ENCODE results near the gene ASCL5.
A peak's percentile ranks its signal among the peaks of the same experiment; 100 is the strongest.

ASCL5 gene

DNA sequence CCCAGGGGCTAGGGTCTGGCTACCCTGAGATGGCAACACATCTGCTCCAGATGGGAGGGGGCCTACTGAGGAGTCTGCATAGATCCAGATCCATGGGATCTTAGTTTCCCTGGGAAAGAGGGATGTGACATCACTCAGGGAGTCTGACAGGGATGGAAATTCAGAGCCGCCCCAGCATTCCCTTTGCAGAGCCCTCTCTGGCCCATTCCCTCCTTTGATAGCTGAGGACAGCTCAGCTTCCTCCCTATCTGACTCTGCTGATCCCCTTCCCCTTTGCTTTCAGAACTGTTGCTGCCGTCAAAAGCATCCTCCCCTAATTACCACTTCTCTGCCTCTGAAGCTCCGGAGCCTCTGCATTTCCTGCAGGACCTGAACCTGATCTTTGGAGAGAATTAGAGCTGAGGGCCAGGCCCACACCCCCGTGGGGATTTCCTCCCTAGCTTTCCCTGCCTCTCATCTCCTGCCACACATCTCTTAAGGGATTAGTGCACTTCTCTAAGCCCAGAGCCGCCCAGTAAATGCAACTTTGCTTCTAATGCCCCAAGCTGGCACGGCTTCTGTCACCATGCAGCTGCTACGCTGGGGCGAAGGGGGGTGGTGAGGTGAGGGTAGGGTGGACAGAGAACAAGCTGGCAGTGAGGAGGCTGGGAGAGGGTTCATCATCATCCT, 9.5 kb upstream of the ASCL5 start:
- DNase-seq (ENCODE audit: low read depth): no peak

- no peak for DNase-seq (ENCODE audit: low read depth)
Measured at GRCh38 chr1:201134405-201134804, 7.4 kb upstream of the ASCL5 start.

GRCh38 chr1:201131398-201131797, 4.4 kb upstream of the ASCL5 start:
- no peak for DNase-seq (ENCODE audit: low read depth)

DNA sequence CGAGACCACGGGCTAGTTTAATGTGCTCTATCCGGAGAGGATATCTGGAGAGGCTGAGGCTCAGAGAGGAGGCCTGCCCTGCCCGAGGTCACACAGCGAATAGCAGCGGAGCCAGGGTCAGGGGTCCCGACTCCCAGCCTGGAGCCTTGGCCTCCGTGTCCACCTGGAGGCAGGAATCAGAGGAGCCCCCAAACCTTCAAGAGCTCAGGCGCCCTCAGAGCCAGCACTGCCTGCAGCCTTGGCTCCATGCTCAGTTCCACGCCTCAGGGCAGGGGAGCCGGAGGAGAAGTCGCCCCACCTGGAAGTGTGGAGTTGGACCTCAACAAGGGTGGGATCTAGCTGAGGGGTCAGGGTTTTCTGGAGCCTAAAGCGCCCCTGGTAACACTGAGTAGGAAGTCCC, 2.0 kb upstream of the ASCL5 start:
- no peak for DNase-seq (ENCODE audit: low read depth)

- no peak for DNase-seq (ENCODE audit: low read depth)
Measured at GRCh38 chr1:201128476-201128875, 1.5 kb upstream of the ASCL5 start.

GRCh38 chr1:201127755-201128455, 921 bp upstream of the ASCL5 start:
- DNase-seq (ENCODE audit: low read depth): no peak

GRCh38 chr1:201126463-201126831, 537 bp downstream of the ASCL5 start:
- no peak for DNase-seq (ENCODE audit: low read depth)

GRCh38 chr1:201125800-201126199, 1.2 kb downstream of the ASCL5 start:
- no peak for DNase-seq (ENCODE audit: low read depth)

DNA sequence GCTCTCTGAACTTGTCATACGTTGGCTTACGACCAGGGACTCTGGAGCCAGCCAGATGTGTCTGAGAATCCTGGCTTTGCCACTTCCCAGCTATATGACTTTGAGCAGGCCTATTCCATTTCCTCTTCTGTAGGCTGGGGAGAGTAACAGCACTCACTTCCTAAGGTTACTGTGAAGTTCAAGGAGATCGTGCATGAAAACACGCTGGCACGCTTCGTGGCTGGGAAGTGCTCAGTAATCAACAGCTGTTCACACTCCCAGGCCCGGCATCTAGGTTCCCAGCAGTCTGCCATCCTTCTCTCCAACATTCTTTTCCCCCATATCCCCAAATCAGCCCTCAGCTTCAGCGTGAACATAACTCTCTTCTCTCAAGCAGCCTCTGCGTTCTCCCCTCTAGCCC, 2.0 kb downstream of the ASCL5 start:
- DNase-seq (ENCODE audit: low read depth): no peak

DNA sequence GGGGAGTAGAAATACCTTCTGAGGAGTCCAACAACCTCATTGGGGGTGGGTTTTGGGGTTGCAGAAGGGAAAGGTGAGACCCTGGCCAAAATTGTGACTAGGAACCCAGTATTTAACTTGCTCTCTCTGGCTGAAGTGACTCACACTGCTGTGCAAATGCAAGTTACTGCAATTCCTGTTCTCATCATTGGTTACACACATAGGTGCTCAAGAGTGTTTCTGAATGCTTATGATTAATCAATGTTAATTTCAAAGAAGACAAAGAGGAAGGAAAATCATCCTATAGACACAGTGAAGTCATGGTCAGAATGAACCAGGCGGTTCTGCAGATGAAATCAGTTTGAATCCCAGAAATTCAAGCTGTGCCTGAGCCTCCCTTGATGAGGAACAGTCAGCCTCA, 3.1 kb downstream of the ASCL5 start:
- DNase-seq (ENCODE audit: low read depth): no peak

GRCh38 chr1:201122321-201122957, 4.5 kb downstream of the ASCL5 start:
- DNase-seq (ENCODE audit: low read depth): no peak

DNA sequence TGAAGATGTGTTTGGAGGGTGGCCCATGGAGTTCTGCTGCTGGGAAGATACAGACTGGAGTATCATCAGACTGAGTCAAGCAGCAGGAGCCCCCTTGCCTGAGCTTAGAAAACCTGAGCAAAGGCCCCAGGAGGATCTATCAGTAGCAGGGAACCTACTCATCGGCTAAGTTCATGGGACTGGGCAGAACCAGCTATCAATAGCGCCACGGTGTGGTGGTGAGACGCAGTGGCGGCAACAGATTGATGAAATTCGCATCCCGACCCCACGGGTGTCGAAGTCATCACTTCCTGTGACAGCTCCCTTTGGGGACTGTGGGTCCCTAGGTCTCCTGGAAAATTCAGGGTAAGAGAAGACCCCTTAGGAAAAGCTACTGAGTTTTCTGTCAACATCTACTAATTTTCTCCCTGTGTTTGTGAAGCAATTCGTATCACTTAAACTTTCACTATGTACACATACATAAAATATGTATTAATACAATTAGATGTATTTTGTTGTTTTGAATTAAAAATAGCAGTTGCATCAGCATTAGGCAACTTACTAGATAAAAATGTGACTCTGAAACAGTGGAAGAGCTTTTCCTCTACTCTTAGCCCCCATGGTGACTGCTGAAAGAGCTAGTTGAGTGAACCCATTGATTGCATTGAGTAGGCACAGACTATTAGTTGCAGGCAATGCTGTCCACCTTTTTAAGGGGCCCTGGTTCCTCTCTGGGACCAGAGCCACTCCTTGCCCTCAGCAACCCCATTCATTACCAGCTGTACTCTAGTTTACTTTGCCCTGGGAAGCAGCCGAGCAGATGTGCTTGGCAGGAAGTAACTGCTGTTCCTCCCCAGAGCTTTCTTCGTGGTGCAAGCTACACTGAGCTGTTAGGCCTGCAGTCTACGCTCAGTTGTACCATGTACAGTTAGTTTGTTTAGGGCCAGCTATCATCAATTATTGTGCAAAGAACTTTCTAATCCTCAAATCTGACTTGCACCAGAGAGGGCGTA, 7.5 kb downstream of the ASCL5 start:
- DNase-seq (ENCODE audit: low read depth): peak; percentile 15

GRCh38 chr1:201116091-201116490, 10.9 kb downstream of the ASCL5 start:
- no peak for DNase-seq (ENCODE audit: low read depth)

GRCh38 chr1:201115390-201115937, 11.5 kb downstream of the ASCL5 start:
- no peak for DNase-seq (ENCODE audit: low read depth)

DNA sequence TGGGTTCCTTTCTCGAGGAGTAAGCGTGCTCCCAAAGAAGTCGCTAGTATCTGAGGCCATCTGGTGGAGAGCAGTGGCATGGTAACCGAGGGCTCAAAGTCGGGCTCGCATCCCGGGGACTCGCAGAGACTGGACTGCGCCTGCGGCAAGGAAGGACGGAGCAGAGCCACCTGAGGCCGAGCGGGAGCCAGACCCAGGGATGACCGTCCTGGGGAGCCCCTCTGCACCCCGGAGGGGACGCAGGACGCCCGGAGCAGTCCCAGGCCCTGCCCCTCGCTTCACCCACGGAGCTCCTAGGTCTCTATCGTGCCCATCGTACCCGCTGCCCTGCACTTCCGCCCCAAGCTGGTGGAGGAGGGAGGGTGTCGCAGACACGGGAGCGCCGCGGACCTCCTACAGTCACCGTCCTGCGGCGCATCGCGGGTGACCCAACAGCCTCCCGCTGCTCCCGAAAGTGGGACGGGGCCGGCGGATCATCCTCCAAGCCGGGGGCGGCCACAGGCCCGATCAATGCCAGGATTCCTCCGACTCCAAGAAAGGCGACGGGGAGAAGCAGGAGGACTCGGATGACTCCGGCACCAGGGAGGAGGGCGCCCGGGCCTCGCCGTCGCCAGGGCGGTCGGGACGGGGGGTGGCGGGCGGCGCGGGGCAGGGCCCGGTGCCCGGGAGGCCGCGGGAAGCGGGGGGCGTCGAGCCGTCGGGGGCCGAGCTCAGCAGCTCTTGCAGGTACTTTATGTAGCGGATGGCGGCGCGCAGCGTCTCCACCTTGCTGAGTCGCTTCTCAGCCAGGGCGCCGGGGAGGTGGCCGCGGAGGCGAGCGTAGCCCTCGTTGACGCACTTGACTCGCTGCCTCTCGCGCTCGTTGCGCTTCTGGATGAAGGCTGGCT, 12.5 kb downstream of the ASCL5 start:
- DNase-seq (ENCODE audit: low read depth): peak; percentile 49

- no peak for DNase-seq (ENCODE audit: low read depth)
Measured at GRCh38 chr1:201113451-201114244, 13.3 kb downstream of the ASCL5 start.

GRCh38 chr1:201112926-201113325, 14.1 kb downstream of the ASCL5 start:
- DNase-seq (ENCODE audit: low read depth): no peak

- DNase-seq (ENCODE audit: low read depth): no peak
Measured at GRCh38 chr1:201112173-201112731, 14.7 kb downstream of the ASCL5 start, which contains the start of gene CACNA1S. Gene CACNA1S (minus strand): TSS chr1:201112426. CDS start chr1:201112339, 87 bp downstream.

- DNase-seq (ENCODE audit: low read depth): no peak
Measured at GRCh38 chr1:201111672-201112071, 15.3 kb downstream of the ASCL5 start.

- DNase-seq (ENCODE audit: low read depth): no peak
Measured at GRCh38 chr1:201111156-201111555, 15.8 kb downstream of the ASCL5 start.
